DND-41 (cell line): ENCODE data around the gene PTTG2.

Source experiments
- EZH2 ChIP-seq: IDR thresholded peaks from 3 replicates; pipeline ENCODE4 v1.6.1; 2012; ENCODE audit warnings: borderline replicate concordance, low read depth, mild to moderate bottlenecking, moderate library complexity, low read length, inconsistent platforms; ENCODE audit not compliant: severe bottlenecking
- TF ChIP-seq, protein P1 (sequence below): IDR thresholded peaks from 2 replicates; pipeline ENCODE4 v1.5.1; 2012; ENCODE audit warnings: borderline replicate concordance, low read length, moderate library complexity, mild to moderate bottlenecking; ENCODE audit not compliant: poor library complexity, severe bottlenecking; ENCODE audit errors: extremely low read depth

DNA sequence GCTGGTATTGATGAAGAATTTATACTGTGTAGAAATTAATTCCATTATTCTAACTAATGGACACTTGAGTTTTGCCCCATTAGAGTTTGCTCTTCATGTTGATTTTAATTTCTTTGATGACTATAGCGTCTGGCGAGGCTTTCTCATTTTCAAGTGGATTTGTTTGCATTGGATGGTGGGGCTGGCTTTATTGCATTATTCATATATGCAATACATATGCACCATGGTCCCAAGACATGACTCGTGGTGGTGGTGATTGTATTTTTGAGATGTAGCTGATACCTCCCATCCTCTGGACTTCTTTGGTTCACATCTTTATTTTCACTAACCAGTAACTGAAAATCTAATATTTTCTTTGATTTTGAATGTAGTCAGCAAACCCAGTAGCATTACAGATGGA is 39.8 kb downstream of the PTTG2 start:
- TF ChIP-seq, protein P1, sequence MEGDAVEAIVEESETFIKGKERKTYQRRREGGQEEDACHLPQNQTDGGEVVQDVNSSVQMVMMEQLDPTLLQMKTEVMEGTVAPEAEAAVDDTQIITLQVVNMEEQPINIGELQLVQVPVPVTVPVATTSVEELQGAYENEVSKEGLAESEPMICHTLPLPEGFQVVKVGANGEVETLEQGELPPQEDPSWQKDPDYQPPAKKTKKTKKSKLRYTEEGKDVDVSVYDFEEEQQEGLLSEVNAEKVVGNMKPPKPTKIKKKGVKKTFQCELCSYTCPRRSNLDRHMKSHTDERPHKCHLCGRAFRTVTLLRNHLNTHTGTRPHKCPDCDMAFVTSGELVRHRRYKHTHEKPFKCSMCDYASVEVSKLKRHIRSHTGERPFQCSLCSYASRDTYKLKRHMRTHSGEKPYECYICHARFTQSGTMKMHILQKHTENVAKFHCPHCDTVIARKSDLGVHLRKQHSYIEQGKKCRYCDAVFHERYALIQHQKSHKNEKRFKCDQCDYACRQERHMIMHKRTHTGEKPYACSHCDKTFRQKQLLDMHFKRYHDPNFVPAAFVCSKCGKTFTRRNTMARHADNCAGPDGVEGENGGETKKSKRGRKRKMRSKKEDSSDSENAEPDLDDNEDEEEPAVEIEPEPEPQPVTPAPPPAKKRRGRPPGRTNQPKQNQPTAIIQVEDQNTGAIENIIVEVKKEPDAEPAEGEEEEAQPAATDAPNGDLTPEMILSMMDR = no peak
- no peak for TF ChIP-seq EZH2
